HL-60/S4 (cell line): Measurements from ENCODE around the gene TDRKH.

Source experiments
- in situ Hi-C: fragments of 300-500 bp; cut with MboI; formaldehyde crosslinking; loops from 2 replicates; pipeline ENCODE4 v1.14.3; 2022; ENCODE audit warnings: low sequenced_read_pairs

Gene TDRKH

DNA sequence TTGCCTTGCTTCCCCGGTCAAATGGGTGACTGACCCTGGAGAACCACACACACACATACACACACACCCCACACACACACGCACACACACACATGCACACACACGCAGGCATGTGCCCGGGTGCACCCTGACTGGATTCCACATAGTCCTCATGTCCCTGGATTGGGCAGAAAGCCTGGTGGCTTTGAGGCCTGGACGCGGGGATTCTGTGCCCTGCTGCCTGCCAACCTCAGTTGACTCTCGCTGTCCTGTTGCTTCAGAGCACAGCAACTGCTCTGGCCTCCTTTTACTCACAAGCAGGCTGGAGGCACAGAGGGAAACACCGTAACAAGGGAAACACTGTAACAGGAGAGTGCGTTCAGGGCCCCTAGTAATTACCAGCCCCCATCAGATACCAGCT lies 34.9 kb upstream of the TDRKH start:
- in situ Hi-C loops = loop anchor here (10.0 kb wide), 1 partner anchor 60 kb away; no protein-coding TSS in a partner anchor

DNA sequence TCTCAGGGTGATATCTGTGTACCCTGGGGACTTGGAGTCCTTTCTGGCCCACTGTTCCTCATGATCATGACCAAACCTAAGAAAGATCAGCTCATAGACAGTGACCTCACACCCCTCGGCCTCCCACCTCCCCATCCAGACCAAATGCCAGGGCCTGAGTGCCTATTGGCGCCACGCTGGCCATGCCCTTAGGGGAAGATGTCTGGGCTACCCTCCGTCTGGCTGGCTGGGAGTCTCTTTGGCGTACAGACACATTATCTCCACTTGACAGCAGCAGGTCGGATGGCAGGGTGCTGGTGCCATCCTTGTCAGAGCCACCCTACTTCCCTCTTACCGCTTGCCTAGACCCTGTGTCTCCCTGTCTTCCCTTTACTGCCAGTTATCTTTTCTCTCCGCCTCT lies 32.9 kb upstream of the TDRKH start:
- in situ Hi-C loops = loop anchor here (10.0 kb wide), 1 partner anchor 62 kb away; no protein-coding TSS in a partner anchor

DNA sequence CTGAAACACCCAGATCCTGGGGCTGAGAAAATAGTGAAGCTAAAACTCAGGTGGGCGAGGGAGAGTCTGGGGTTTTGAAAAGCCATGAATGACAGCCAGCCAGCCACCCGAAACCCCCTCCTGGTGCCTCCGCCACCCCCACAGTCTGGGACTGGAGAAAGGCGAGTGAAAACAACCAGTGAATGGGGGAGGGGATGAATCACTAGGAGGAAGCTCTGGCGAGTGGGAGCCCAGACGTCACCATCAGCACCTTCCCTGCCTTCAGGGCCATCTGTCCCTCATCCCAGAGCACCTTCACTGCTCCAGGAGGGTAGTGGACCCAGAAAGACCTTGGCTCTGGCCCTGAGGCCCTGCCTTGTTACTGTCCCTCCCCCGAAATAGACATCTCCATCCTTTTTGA lies 32.1 kb upstream of the TDRKH start:
- in situ Hi-C loops = loop anchor here (10.0 kb wide), 1 partner anchor 62 kb away; no protein-coding TSS in a partner anchor

DNA sequence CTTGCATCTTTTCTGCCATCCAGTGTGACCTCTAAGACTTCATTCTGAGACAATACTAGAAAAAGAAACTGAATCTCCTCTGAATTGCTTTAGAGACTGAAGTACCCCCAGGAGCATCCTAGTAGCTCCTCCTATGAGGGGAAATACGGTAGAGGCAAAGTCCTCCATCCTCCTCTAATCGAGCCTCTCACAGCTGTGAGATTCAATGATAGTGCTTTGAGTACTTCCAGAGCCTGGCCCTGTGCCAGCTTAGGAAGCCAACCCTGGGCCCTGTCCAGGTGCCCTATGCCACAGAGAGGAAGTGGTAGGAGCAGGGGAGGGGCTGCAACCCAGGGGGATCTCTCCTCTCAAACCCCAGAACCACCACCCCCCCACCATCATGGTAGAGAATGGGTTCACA lies 30.6 kb upstream of the TDRKH start:
- in situ Hi-C loops = loop anchor here (10.0 kb wide), 1 partner anchor 64 kb away; no protein-coding TSS in a partner anchor

DNA sequence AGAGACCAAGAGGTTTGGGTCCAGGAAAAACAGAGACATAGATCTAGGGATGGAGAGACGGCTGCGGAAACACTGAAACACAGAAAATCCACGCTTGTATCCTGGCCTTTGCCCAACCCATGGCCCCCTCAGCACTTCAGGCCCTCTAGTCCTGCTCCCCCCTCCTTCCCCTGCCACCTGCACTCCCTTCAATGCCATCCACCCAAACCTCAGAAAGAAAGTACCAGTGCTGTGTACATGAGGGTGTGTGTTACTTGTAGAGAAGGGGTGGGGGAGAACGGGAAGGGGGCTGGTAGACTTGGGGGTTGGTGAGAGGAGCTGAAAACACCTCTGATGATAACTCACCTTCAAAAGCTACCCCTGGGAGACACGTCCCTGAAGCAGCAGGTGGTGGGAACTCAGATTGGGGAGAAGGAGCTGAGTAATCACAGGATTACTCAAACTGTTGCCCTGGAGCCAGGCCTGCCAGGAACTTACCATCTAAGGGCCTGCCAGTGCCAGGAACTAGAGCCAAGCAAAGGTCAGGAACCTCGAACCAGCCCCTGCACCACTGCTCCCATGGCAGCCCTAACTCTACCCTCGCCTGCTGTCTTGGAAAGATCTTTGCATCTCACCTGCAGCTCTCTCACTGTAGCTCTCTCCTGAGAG lies 29.8 kb upstream of the TDRKH start:
- in situ Hi-C loops = loop anchor here (10.0 kb wide), 1 partner anchor 65 kb away; no protein-coding TSS in a partner anchor

DNA sequence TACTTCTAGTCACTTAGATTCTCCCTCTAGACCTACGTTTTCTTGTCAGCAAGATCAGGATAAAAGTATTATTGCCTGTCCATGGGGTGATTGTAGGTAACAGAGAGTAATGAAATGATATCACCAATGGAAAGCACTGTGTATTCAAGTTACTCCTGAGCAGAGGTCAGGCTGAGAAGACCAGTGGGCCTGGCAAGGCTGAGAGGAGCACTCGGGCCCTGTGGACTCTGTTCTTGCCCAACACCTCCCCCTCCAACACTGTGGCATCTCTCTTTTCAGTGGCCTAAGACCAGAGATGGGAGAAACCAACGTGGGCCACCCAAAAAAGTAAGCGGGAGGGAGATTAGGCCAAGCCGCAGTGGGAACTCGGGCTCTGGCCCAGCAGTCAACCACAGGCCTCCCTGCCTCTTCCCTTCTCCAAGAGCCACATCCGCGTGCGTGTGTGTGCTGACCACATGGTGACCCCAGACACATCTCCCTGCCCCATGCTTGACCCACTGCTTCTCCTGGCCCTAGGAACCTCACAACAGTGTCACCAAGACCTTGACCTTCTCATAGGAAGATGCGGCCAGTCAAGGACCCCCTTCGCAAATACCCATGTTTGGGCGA lies 29.0 kb upstream of the TDRKH start:
- in situ Hi-C loops = no loop called here

DNA sequence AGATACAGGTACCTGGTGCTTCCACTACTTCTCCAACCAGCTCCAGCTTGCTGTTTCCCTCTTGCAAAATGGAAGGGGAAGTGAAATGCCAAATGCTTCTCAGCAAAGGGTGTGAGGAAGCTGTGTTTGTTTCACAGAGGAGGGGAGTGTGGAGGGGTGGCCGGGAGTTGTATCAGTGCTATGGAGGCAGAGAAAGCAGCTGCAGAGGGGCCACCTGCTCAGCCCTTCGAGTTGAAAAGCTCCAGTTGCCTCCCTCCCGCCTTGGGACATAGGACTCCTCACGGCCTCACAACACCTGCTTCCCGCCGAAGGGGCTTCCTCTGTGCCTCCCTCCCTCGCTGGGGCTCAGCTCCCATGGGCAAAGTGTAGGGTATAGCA lies 27.0 kb upstream of the TDRKH start:
- in situ Hi-C loops = no loop called here

DNA sequence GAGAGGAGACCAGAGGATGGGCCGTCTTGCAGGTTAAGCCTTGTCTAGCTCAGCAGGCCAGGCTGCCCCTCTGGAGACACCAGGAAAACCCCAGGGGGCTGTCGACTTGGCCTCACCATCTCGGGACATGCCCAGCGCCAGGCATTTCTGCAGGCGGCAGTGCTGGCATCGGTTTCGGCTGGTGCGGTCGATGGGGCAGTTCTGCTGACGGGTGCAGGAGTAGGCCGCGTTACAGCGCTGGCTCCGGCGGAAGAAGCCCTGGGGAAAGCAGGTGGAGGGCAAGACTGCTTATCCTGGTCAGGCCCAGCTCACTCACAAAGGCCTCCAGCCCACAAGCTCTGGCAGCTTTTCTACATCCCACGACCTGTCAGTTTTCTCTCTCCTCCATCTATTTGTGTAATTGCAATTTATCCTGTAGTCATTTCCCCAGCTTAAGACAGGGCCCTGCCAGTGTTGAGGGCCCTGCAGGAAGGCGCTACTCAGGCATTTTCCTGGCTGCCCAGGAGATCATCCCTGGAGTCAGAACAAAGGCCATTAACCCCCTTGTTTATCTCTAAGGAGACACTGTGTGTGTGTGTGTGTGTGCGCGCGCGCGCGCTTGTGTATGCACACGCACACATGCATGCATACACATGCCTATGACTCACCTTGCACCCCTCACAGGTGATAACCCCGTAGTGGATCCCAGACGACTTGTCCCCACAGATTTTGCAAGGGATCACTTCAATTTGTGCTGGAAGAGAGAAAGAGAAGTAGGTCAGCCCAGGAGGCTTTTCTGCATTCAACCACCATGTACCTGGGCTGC lies 26.4 kb upstream of the TDRKH start:
- in situ Hi-C loops = no loop called here

DNA sequence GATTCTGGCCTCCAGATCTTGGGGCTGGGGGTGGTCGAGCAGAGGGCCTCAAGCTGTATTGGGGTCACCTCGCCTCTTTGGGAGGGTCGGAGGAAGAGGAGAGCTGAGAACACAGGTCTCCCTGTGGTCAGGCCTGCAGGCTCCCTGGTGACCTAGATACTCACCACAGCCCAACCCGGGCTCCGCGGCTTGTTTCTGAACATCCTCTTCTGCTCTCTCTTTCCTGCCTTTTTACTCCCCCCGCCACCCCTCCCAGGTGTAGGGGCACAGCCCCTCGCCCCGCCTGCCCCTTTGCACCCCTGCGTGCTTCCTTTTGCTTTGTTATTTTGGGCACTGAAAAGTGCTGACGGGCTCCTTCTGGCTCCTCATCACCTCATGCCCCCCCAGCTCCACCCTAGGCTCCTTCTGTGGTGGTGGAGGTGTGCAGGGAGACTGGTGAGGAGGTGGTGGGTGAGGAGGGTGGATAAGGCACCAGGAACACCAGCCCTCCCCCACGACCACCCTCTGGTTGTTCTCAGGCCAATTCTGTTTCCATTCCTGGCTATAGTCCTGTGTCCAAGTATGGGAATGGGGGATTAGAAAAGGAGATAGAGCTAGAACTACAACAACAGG lies 25.5 kb upstream of the TDRKH start:
- in situ Hi-C loops = no loop called here

DNA sequence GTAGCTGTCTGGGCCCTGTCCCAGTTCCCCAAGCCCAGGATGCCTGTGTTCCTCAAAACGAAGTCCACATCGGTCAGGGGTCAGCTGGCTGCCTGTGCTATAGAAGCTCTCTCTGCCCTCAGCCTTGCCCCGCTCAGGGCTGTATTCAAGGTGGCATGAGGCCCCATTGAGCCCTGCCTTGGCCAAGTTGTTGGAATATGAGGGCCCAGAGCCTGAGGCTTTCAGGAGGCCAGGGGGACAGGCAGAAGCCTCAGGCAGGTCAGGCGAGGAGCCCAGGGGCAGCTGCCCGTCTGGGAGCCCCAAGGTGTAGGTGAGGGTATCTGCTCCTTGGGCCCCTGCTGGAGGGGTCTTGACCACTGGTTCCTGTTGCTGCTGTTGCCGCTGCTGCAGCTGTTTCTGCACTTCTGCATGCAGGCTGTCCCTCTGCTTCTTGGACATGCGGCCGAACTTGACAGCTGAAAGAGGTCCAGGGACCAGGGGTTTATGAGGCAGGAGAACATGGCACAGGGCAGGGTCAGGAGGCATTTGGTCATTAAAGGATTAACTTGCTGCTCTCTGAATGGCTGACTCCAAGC lies 24.8 kb upstream of the TDRKH start:
- in situ Hi-C loops = no loop called here

DNA sequence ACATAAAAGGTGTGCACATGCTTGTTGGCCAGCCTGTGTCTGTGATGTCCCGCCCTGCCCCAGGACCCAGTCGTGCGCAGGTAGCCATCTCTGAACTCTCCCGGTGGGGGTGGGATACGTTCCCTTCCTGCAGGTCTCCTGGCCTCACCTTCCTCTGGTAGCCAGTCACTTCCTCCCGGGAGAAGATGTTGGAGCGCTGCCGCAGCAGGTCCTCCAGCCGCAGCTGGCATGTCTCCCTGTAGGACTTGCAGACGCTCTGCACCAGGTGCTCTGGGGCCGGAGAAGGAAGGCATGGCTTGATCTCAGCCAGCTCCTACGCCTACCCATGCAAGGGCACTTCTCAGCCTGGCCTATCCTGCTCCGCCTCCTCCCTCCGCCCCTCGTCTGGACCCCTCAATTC lies 24.1 kb upstream of the TDRKH start:
- in situ Hi-C loops = no loop called here

DNA sequence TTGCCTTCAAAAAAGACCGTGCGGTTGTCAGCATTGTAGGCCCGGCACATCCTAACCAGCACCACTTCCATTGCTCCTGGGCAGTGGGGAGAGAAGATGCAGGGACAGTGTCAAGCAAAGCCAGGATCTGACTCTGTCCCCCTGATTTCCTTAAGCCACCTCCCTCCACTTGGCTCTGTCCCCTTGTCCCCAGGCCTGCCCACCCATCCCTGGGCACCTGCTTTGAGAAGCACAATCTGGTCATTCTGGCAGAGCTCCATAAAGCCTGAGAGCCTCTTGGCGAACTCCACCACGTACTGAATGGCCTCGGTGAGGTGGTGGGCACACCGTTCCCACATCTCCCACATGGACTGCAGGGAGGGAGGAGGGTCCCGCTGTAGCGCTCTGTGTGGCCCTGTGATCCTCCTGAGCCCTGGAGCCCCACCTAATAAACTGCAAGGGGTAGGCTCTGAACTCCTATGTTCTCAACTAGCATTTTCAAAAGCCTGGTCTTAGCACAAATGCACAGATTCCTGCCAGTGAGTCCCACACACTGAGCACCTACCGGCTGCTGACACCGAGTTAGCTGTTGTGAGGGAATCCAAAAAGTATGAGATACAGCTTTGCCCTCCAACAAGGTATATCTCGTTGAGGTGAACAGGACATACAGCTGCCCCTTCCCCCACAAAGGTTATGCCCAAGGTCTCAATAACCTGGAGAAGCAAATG lies 23.1 kb upstream of the TDRKH start:
- in situ Hi-C loops = no loop called here

DNA sequence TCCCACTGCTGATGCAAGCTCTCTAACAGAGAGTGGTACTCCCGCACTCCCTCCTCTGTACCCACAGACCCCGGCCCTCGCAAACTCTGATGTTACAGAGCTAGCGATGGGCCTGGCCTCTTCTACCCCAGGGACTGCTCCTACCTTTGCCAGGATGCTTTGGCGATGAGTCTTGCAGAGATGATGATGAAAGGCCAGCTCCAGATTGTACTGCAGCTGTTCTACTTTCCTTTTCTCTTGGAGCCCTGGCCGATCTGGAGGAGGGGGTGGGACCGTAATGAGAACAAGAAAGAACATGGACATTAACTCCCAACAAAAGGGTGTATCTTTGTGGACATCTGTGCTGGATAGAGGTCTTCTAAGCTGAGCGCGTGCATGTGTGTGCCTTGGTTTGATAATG lies 20.9 kb upstream of the TDRKH start:
- in situ Hi-C loops = no loop called here

DNA sequence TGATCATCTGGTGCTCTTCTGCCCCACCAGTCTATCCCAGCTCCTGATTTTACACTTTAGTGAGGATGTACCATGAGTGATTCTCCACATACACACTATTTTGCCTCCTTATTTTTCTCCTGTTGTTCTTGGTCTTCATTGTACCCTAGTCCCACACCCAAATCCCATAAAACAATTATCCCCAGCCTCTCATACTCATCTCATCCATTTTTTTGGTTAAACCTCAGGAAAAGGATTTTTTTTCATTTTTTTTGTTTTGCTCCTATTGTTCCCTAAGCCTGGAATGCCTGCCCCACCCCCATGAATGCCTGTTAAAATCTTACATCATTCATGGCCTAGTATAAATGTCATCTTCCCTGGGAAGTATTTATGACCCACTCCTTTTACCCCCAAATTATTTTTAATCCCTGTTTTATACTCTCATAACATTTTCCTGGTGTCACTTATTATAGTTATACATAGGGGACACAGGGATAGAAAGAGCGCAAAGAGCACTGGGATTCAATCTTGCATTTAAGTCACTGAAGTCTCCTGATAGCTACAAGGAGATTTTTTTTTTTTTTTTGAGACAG lies 19.8 kb upstream of the TDRKH start:
- in situ Hi-C loops = no loop called here

DNA sequence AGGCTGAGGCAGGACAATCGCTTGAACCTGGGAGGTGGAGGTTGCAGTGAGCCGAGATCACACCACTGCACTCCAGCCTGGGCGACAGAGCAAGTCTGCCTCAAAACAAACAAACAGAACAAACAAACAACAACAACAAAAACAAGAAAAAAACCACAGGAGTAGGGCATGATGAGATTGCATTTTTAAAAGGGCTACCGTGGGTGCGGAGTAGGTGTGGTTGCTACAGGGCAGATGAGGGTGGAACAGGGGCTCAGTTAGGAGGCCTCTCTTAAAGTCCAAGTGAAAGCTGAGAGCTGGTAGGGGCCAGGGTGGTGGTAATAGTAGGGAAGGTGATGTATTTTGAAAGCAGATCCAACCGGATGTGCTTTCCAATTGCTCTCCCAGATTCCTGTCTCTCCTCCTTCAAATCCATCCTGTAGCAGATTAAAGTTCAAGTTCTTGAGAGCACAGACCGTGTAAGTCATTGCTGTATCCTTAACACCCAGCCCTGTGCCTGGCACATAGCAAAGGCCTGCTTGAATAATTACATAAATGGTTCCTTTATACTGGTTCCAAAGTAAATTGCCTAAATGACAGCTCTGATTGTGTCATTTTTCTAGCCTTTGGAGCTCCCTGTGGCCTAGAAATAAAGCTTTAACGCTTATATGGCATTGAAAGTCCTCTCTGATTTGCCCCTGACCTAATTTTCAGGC lies 19.1 kb upstream of the TDRKH start:
- in situ Hi-C loops = no loop called here

DNA sequence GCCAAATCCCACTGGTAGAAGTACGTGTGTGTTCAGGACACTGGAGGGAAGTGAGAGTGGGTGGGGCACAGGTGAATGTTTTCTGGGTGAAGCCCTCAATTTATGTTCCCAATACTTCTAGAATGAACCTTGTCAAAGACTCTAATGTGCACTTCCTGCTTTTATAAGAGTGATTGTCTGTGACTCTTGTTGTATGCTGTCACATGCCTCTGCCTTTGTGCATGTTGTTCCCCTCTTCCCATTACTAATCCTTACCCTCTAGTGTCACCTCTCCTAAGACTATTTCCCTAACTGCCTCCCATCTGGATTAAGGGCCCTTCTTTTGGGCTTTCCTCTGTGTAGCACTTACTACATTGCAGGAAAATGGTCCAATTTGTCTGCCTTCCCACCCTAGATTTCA lies 17.5 kb upstream of the TDRKH start:
- in situ Hi-C loops = no loop called here

DNA sequence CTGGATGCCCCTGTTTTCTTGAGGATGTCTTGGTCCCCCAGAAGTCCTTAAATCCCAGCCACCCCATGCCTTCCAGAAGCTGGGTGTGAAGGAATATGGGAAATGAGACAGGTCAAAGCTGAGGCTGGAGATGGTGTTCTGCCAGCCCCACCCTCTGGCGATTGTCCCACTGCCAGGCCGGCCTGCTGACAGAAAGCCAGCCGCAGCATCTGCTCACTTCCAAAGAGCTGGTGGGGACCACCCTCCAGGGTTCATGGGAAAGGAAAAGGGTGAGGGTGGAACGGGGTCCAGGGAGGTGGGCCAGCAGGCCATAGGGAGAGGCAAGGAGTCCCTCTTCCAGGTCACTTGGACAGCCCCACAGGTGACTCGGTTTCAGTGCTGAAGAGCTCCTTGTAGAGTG lies 16.8 kb upstream of the TDRKH start:
- in situ Hi-C loops = no loop called here

DNA sequence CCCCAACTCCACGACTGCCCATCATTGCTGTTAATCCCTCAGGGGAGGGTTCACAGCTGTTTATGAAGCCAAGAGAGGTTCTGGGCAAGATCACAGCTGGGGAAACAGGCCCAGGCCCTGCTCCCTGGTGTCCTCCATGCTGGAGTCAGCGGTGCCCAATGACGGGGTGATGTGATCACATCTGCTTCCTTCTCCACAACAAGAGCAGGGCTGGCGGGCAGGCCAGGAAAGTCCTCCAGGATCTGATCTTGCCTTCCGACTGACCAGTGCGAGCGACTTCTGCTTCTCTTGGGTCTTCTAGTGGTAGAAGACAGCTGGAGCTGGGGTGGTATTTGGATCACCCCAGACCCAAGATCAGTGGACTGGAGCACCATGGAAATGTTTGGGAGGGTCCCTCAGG lies 15.9 kb upstream of the TDRKH start:
- in situ Hi-C loops = no loop called here

DNA sequence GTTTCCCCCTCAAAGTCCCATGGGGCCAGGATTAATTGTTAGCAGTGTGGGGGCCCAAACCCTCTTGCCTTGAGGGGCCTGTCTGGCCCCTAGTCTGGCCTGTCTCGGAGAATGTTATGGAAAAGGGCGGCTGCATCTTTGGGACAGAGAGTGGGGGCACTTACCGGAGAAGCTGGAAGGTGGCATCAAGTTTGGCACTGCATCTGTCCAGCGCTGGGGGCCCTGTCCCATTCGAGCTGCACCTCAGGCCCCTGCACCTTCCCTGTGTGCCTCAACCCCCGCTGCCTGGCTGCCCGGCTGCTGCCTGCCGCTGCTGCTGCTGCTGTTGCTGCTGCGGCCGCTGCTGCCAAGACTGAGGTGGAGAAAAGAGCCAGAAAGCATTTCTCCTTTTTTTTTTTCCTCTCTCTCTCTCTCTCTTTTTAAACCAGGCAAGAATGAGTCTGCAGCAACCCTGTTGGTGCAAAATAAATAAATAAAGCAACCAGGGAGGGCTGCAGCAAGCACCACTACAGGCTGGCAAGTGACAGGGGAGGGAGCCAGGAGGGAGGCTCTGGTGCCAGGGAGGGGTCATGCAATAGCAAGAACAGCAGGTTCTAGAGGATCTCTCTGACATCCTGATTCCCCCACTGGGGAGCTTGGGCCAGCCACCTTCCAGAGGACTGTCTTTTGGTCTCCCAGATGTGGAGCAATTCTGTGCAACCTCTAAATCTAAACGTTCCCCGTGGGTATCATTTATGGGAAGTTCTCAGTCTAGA lies 14.9 kb upstream of the TDRKH start, which contains the start of gene LINGO4:
Gene LINGO4 (minus strand): TSS at position 354 of the 755 bp plus-strand sequence. CDS start 2,715 bp downstream, outside the sequence.
- in situ Hi-C loops = no loop called here
